ENCODE data around the gene MAD2L2.

The MAD2L2 gene

GRCh38 chr1:11674488-11674887 lies 6.5 kb downstream of the MAD2L2 start:
- Histone ChIP-seq H3K4me3 (ENCODE audit: low read depth, low read length) (no peak overlapping the region), H3K36me3 (ENCODE audit: control insufficient read depth, insufficient read depth, low read length) (peaks cover 78% of the 10 kb centered on the region), H3K9ac (ENCODE audit: low read depth, low read length) (no peak overlapping the region)

GRCh38 chr1:11673089-11673769 lies 7.7 kb downstream of the MAD2L2 start:
- no peak overlapping the region for H3K9ac ChIP-seq (ENCODE audit: low read depth, low read length)
- H3K36me3 ChIP-seq (ENCODE audit: control insufficient read depth, insufficient read depth, low read length) = peaks cover 69% of the 10 kb centered on the region
- H3K4me1 ChIP-seq (ENCODE audit: control insufficient read depth, insufficient read depth, low read length) = no peaks in the 10 kb centered on the region
- H3K4me3 ChIP-seq (ENCODE audit: low read depth, low read length) = no peak overlapping the region
- no peaks in the 10 kb centered on the region for H3K9me3 ChIP-seq (ENCODE audit: control insufficient read depth, insufficient read depth, low read length)
- no peaks in the 10 kb centered on the region for H3K27me3 ChIP-seq (ENCODE audit: control insufficient read depth, insufficient read depth, low read length)

More at GRCh38 chr1:11674488-11674887, 6.5 kb downstream of the MAD2L2 start:
- H3K4me1 ChIP-seq (ENCODE audit: control insufficient read depth, insufficient read depth, low read length) = no peaks in the 10 kb centered on the region
- no peaks in the 10 kb centered on the region for H3K27me3 ChIP-seq (ENCODE audit: control insufficient read depth, insufficient read depth, low read length)
- no peaks in the 10 kb centered on the region for H3K9me3 ChIP-seq (ENCODE audit: control insufficient read depth, insufficient read depth, low read length)

DNA sequence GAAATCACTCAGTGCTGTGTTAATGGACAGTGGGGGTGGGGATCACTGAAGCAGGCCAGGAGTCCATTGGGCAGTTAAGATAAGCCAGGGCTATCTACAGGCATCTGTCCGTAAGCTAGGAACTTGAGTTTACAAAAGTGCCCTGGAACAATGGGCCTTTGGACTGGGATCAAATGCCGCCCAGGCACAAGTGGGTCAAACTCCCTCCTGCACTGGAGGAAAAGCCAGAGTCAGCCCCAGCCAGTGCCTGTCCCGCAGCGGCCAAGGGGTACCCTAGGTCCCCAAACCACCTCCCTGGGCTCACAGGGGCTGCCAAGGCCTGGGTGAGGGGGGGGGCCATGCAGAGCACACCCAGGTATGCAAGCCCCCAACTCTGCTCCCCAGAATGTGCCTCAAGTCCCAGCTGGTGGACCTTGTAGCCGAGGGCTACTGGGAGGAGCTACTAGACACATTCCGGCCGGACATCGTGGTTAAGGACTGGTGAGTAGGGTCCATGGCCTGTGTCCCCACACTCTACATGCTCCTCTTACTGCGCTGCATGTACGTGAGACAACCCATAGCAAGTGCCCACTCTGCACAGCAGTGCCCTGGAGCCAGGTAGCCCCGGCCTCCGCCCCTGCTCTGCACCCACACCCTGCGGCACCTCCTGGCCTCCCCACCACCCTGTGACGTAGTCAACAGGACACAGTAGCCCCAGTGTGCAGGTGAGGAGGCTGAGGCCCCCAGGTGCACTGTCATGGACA lies 9.2 kb downstream of the MAD2L2 start:
- H3K9me3 ChIP-seq (ENCODE audit: control insufficient read depth, insufficient read depth, low read length) = no peaks in the 10 kb centered on the region
- H3K9ac ChIP-seq (ENCODE audit: low read depth, low read length) = no peak overlapping the region

GRCh38 chr1:11671205-11671543 lies 9.8 kb downstream of the MAD2L2 start:
- Histone ChIP-seq H3K9me3 (ENCODE audit: control insufficient read depth, insufficient read depth, low read length) (no peaks in the 10 kb centered on the region), H3K9ac (ENCODE audit: low read depth, low read length) (no peak overlapping the region), H3K36me3 (ENCODE audit: control insufficient read depth, insufficient read depth, low read length) (peaks cover 55% of the 10 kb centered on the region), H3K4me3 (ENCODE audit: low read depth, low read length) (no peak overlapping the region), H3K27me3 (ENCODE audit: control insufficient read depth, insufficient read depth, low read length) (no peaks in the 10 kb centered on the region), H3K4me1 (ENCODE audit: control insufficient read depth, insufficient read depth, low read length) (no peaks in the 10 kb centered on the region)

More for the DNA sequence above, 9.2 kb downstream of the MAD2L2 start:
- no peaks in the 10 kb centered on the region for H3K4me1 ChIP-seq (ENCODE audit: control insufficient read depth, insufficient read depth, low read length)
- H3K4me3 ChIP-seq (ENCODE audit: low read depth, low read length) = no peak overlapping the region
- H3K36me3 ChIP-seq (ENCODE audit: control insufficient read depth, insufficient read depth, low read length) = peaks cover 60% of the 10 kb centered on the region
- no peaks in the 10 kb centered on the region for H3K27me3 ChIP-seq (ENCODE audit: control insufficient read depth, insufficient read depth, low read length)

GRCh38 chr1:11670747-11671146 lies 10.2 kb downstream of the MAD2L2 start:
- H3K9me3 ChIP-seq (ENCODE audit: control insufficient read depth, insufficient read depth, low read length) = no peaks in the 10 kb centered on the region
- no peak overlapping the region for H3K4me3 ChIP-seq (ENCODE audit: low read depth, low read length)
- no peak overlapping the region for H3K9ac ChIP-seq (ENCODE audit: low read depth, low read length)
- H3K36me3 ChIP-seq (ENCODE audit: control insufficient read depth, insufficient read depth, low read length) = peaks cover 51% of the 10 kb centered on the region
- no peaks in the 10 kb centered on the region for H3K27me3 ChIP-seq (ENCODE audit: control insufficient read depth, insufficient read depth, low read length)
- H3K4me1 ChIP-seq (ENCODE audit: control insufficient read depth, insufficient read depth, low read length) = no peaks in the 10 kb centered on the region

DNA sequence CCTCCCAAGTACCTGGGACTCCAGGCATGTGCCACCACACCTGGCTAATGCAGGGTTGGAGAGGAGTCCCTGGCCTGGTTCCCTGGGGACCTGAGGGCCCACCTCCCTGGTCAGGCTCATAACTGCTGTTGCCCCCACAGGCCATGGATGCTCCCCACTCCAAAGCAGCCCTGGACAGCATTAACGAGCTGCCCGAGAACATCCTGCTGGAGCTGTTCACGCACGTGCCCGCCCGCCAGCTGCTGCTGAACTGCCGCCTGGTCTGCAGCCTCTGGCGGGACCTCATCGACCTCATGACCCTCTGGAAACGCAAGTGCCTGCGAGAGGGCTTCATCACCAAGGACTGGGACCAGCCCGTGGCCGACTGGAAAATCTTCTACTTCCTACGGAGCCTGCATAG lies 12.4 kb downstream of the MAD2L2 start:
- Histone ChIP-seq H3K9me3 (ENCODE audit: control insufficient read depth, insufficient read depth, low read length) (no peaks in the 10 kb centered on the region), H3K4me1 (ENCODE audit: control insufficient read depth, insufficient read depth, low read length) (no peaks in the 10 kb centered on the region)

GRCh38 chr1:11664336-11665065 lies 16.4 kb downstream of the MAD2L2 start:
- Histone ChIP-seq H3K9me3 (ENCODE audit: control insufficient read depth, insufficient read depth, low read length) (no peaks in the 10 kb centered on the region), H3K27me3 (ENCODE audit: control insufficient read depth, insufficient read depth, low read length) (no peaks in the 10 kb centered on the region), H3K36me3 (ENCODE audit: control insufficient read depth, insufficient read depth, low read length) (peaks cover 20% of the 10 kb centered on the region), H3K9ac (ENCODE audit: low read depth, low read length) (no peak overlapping the region), H3K4me1 (ENCODE audit: control insufficient read depth, insufficient read depth, low read length) (no peaks in the 10 kb centered on the region), H3K4me3 (ENCODE audit: low read depth, low read length) (peak overlapping the region; percentile 14)

More for the DNA sequence above, 12.4 kb downstream of the MAD2L2 start:
- no peak overlapping the region for H3K9ac ChIP-seq (ENCODE audit: low read depth, low read length)
- no peak overlapping the region for H3K4me3 ChIP-seq (ENCODE audit: low read depth, low read length)
- H3K27me3 ChIP-seq (ENCODE audit: control insufficient read depth, insufficient read depth, low read length) = no peaks in the 10 kb centered on the region
- peaks cover 32% of the 10 kb centered on the region for H3K36me3 ChIP-seq (ENCODE audit: control insufficient read depth, insufficient read depth, low read length)

DNA sequence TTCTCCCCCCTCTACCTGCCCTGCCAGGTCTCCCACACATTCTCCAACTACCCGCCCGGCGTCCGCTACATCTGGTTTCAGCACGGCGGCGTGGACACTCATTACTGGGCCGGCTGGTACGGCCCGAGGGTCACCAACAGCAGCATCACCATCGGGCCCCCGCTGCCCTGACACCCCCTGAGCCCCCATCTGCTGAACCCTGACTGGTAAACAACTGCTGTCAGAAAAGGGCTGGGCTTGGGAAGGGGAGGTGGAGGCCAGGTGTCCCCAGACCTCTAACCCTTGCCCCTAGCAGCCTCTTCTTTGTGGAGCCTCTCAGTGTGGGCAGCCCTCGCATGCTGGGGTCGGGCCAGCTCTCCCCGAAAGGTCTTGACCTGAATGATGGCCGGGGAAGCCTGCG lies 19.8 kb downstream of the MAD2L2 start:
- H3K9me3 ChIP-seq (ENCODE audit: control insufficient read depth, insufficient read depth, low read length) = no peaks in the 10 kb centered on the region
- no peak overlapping the region for H3K4me3 ChIP-seq (ENCODE audit: low read depth, low read length)
- H3K27me3 ChIP-seq (ENCODE audit: control insufficient read depth, insufficient read depth, low read length) = no peaks in the 10 kb centered on the region
- H3K9ac ChIP-seq (ENCODE audit: low read depth, low read length) = no peak overlapping the region
- H3K4me1 ChIP-seq (ENCODE audit: control insufficient read depth, insufficient read depth, low read length) = no peaks in the 10 kb centered on the region
- H3K36me3 ChIP-seq (ENCODE audit: control insufficient read depth, insufficient read depth, low read length) = peaks cover 22% of the 10 kb centered on the region

GRCh38 chr1:11659748-11660147 lies 21.2 kb downstream of the MAD2L2 start:
- no peaks in the 10 kb centered on the region for H3K27me3 ChIP-seq (ENCODE audit: control insufficient read depth, insufficient read depth, low read length)
- no peaks in the 10 kb centered on the region for H3K9me3 ChIP-seq (ENCODE audit: control insufficient read depth, insufficient read depth, low read length)
- no peak overlapping the region for H3K9ac ChIP-seq (ENCODE audit: low read depth, low read length)
- no peak overlapping the region for H3K4me3 ChIP-seq (ENCODE audit: low read depth, low read length)
- peaks cover 22% of the 10 kb centered on the region for H3K36me3 ChIP-seq (ENCODE audit: control insufficient read depth, insufficient read depth, low read length)
- H3K4me1 ChIP-seq (ENCODE audit: control insufficient read depth, insufficient read depth, low read length) = no peaks in the 10 kb centered on the region

DNA sequence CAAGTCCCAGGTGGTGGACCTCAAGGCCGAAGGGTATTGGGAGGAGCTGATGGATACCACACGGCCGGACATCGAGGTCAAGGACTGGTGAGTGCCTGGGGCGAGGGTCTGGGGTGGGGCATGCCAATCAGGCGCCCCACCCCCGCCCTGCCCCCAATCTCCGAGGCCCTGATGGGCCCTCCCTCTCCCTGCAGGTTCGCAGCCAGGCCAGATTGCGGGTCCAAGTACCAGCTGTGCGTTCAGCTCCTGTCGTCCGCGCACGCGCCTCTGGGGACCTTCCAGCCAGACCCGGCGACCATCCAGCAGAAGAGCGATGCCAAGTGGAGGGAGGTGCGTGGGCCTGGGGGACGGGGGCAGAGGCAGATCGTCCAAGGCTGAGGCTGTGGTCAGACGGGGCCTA lies 22.4 kb downstream of the MAD2L2 start:
- Histone ChIP-seq H3K36me3 (ENCODE audit: control insufficient read depth, insufficient read depth, low read length) (peaks cover 22% of the 10 kb centered on the region), H3K27me3 (ENCODE audit: control insufficient read depth, insufficient read depth, low read length) (no peaks in the 10 kb centered on the region), H3K4me1 (ENCODE audit: control insufficient read depth, insufficient read depth, low read length) (no peaks in the 10 kb centered on the region), H3K4me3 (ENCODE audit: low read depth, low read length) (no peak overlapping the region), H3K9me3 (ENCODE audit: control insufficient read depth, insufficient read depth, low read length) (no peaks in the 10 kb centered on the region), H3K9ac (ENCODE audit: low read depth, low read length) (no peak overlapping the region)

- Histone ChIP-seq H3K36me3 (ENCODE audit: control insufficient read depth, insufficient read depth, low read length) (peaks cover 22% of the 10 kb centered on the region), H3K9me3 (ENCODE audit: control insufficient read depth, insufficient read depth, low read length) (no peaks in the 10 kb centered on the region), H3K4me1 (ENCODE audit: control insufficient read depth, insufficient read depth, low read length) (peaks cover 3% of the 10 kb centered on the region), H3K27me3 (ENCODE audit: control insufficient read depth, insufficient read depth, low read length) (no peaks in the 10 kb centered on the region), H3K4me3 (ENCODE audit: low read depth, low read length) (no peak overlapping the region), H3K9ac (ENCODE audit: low read depth, low read length) (no peak overlapping the region)
Measured at GRCh38 chr1:11657654-11658053, 23.3 kb downstream of the MAD2L2 start.

All from iPS-15b (cell line).